Sigmoid colon (tissue), 7 donors: ENCODE data around the gene TBC1D22A. TPM values are rescaled to one million over a fixed set of nuclear protein-coding genes. Genes with fewer than 3 reads are reported as not detected.

Experiments used
- DNase-seq: peaks from one replicate; pipeline ENCODE4 v3.0.0-alpha.2; 2019
- H3K27ac ChIP-seq, 4 donors: fragments of 200-600 bp; sonication (generic); one replicate each; pipeline ENCODE4 v1.5.1; 2016 to 2019; ENCODE audit warnings: mild to moderate bottlenecking in 1 of 4
- H3K27me3 ChIP-seq, 3 donors: fragments of 200-600 bp; sonication (generic); one replicate each; pipeline ENCODE4 v1.5.1; 2019; ENCODE audit warnings: mild to moderate bottlenecking in 1 of 3
- H3K36me3 ChIP-seq, 4 donors: fragments of 200-600 bp; sonication (generic); one replicate each; pipeline ENCODE4 v1.5.1; 2016 to 2019
- H3K4me1 ChIP-seq, 4 donors: fragments of 200-600 bp; sonication (generic); one replicate each; pipeline ENCODE4 v1.5.1; 2017 to 2019
- H3K4me3 ChIP-seq, 4 donors: fragments of 200-600 bp; sonication (generic); one replicate each; pipeline ENCODE4 v1.5.1; 2017 to 2019; ENCODE audit warnings: mild to moderate bottlenecking in 2 of 4, moderate library complexity in 1 of 4
- H3K9me3 ChIP-seq, 4 donors: fragments of 200-600 bp in 3 of 4; sonication (generic) in 3 of 4; one replicate each; pipeline versions ENCODE4 v1.5.1 to v1.6.1; 2013 to 2019
- EP300 ChIP-seq, 4 donors: sonication (generic); formaldehyde crosslinking; IDR thresholded peaks; one replicate each; pipeline ENCODE4 v1.6.1; 2017; ENCODE audit warnings: antibody characterized with exemption in 4 of 4
- POLR2A ChIP-seq, 2 donors: fragments of 450-650 bp; IDR thresholded peaks; one replicate each; pipeline ENCODE4 v1.6.1; 2016; ENCODE audit warnings: antibody characterized with exemption in 2 of 2, mild to moderate bottlenecking in 2 of 2, moderate library complexity in 2 of 2
- POLR2AphosphoS5 ChIP-seq, 4 donors: sonication (generic); formaldehyde crosslinking; IDR thresholded peaks; one replicate each; pipeline ENCODE4 v1.6.1; 2017; ENCODE audit warnings: antibody characterized with exemption in 4 of 4
- whole genome bisulfite sequencing, 2 donors: extraction: QIAGEN DNeasy Blood & Tissue Kit; methylation state at CpG; one replicate each; pipeline ENCODE4 v1.1.7; 2013; 5-methylcytosine and 5-hydroxymethylcytosine counted together
- intact Hi-C: fragments of 100-400 bp; cut with DNase I; formaldehyde crosslinking; loops from one replicate; pipeline ENCODE4 v1.15.1; 2023
- polyA plus RNA-seq, 3 donors: library from polyadenylated mRNA; stranded (reverse); fragments of 200-250 nt; gene quantifications; one replicate each; pipeline ENCODE4 v1.2.3, GENCODE V29; 2013
- total RNA-seq, 4 donors: library from RNA; depleted of rRNA; stranded (reverse); fragments of >200 nt; gene quantifications; one replicate each; pipeline ENCODE4 v1.1.0, GENCODE V29; 2016
- TF ChIP-seq, protein P1 (sequence below), 4 experiments: fragments of 450-650 bp in 3 of 4; fragments of 200-600 bp in 1 of 4; IDR thresholded peaks; one replicate each; pipeline ENCODE4 v1.5.1; 2016 to 2019; ENCODE audit warnings: antibody characterized with exemption in 4 of 4, mild to moderate bottlenecking in 3 of 4, moderate library complexity in 2 of 4
- donor health status: healthy with polysubstance abuse.
- donor health status: Bipolar disorder and iron deficiency.
- donor health status: healthy.

The TBC1D22A gene
- total and polyA plus RNA-seq, 7 donors = 13.6 to 34.6 (median 14.3) TPM

DNA sequence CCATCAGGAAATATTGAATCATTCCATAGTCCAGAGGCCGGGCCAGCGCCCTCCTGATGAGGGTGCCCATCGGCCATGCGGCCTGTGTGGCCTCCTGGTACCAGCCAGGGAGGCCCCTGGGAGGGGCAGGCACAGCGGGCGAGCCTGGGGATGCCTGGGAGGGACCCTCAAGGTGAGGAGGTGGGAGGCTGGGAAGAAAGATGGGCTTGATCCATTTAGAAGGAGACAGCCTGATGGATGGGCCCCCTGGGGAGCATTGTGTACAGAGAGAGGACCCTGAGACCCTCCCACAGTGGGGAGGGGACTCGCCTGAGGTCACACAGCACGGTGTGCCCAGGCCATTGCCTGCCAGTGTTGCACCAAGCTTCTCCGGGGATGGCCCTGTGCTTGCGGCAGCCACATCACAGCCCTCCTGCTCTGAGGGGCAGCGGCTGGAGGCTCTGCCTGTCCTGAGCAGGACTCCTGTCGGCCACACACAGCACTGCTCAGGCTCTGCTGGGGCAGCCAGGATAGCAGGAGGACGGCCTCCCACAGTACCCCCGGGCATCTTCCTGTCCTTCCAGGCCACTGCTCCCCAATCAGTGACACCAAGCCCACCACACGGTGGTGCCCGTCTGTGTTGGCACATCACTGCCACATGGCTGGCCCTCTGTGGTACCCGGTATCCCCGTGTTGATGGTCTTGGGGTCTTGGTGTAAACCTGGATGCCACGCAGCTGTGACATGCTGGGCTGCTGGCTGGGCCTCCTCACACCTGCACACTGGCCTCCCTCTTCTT is 290.0 kb downstream of the TBC1D22A start:
- TF ChIP-seq POLR2A (IDR thresholded peaks at IDR 0.05) (no peak), POLR2AphosphoS5 (IDR thresholded peaks at IDR 0.05) (no peak), EP300 (IDR thresholded peaks at IDR 0.05) (no peak)
- TF ChIP-seq, protein P1, sequence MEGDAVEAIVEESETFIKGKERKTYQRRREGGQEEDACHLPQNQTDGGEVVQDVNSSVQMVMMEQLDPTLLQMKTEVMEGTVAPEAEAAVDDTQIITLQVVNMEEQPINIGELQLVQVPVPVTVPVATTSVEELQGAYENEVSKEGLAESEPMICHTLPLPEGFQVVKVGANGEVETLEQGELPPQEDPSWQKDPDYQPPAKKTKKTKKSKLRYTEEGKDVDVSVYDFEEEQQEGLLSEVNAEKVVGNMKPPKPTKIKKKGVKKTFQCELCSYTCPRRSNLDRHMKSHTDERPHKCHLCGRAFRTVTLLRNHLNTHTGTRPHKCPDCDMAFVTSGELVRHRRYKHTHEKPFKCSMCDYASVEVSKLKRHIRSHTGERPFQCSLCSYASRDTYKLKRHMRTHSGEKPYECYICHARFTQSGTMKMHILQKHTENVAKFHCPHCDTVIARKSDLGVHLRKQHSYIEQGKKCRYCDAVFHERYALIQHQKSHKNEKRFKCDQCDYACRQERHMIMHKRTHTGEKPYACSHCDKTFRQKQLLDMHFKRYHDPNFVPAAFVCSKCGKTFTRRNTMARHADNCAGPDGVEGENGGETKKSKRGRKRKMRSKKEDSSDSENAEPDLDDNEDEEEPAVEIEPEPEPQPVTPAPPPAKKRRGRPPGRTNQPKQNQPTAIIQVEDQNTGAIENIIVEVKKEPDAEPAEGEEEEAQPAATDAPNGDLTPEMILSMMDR (IDR thresholded peaks at IDR 0.05) = no peak
- Histone ChIP-seq H3K4me3 (no peak overlapping the region), H3K27me3 (no peaks in the 10 kb centered on the region), H3K4me1 (no peaks in the 10 kb centered on the region), H3K36me3 (no peaks in the 10 kb centered on the region), H3K27ac (no peak overlapping the region), H3K9me3 (no peaks in the 10 kb centered on the region)
- DNase-seq = no peak
- WGBS, 2 donors = 97% methylated on average over 19 of the region's 19 CpGs
- intact Hi-C loops = no loop called here

DNA sequence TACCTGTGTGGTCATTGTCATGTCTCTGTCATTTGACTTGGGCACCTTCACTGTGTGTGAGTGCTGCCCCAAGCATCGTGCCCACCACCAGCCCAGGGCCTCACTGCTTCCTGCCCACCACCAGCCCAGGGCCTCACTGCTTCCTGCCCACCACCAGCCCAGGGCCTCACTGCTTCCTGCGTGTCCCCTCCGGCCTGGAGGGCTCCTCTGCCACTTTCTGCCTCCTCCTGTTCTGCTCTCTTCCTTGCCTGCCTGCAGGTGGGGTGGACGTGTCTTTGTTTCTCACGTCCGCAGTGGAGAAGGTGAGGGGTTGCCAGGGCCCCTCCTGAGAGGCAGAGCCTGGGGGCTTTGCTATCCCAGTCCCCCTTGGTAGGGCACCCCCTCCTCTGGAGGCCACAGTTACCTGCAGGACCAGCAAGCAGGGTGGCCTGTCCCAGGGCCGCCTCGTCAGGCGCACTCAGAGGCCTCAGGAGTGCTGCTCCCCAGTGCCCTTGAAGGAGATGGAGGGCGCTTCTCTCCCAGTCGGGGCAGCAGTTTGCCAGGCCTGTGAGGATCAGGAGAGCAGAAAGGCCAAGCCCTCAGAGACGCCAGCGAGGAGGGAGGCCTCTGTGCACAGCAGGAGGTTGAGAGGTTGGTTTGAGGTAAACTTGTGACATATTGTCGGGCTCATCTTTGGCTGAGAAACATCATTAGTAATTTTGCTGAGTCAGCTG is 290.7 kb downstream of the TBC1D22A start:
- H3K4me3 ChIP-seq = no peak overlapping the region
- intact Hi-C loops = no loop called here
- 84 to 89% methylated on average over 14 of the region's 14 CpGs for whole genome bisulfite sequencing, 2 donors
- H3K27ac ChIP-seq = no peak overlapping the region
- H3K9me3 ChIP-seq = no peaks in the 10 kb centered on the region
- no peaks in the 10 kb centered on the region for H3K36me3 ChIP-seq
- H3K4me1 ChIP-seq = no peaks in the 10 kb centered on the region
- DNase-seq = no peak
- no peaks in the 10 kb centered on the region for H3K27me3 ChIP-seq
- TF ChIP-seq EP300 (IDR thresholded peaks at IDR 0.05) (no peak), POLR2AphosphoS5 (IDR thresholded peaks at IDR 0.05) (no peak), POLR2A (IDR thresholded peaks at IDR 0.05) (no peak)
- TF ChIP-seq, protein P1 (IDR thresholded peaks at IDR 0.05) = no peak

DNA sequence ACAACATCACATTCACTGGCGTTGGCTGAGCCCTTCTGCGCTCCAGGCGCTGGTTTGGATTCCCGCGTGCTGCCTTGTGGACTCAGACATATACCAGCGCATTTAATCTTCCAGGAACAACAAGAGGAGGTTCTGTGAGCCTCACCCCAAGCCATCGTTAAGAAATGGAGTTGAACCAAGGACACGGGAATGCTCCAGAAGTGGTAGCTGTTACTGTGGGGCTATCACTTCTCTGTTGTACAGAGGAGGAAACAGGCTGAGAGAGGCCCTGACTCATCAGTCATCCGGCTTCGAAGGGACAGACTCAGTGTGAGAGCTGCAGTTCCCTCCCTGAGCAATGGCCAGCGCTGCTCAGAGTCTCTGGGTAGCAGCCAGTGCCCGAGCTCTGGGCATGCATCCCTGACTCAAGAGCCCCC is 291.3 kb downstream of the TBC1D22A start:
- H3K27ac ChIP-seq = no peak overlapping the region
- intact Hi-C loops = no loop called here
- DNase-seq = no peak
- no peaks in the 10 kb centered on the region for H3K9me3 ChIP-seq
- no peak overlapping the region for H3K4me3 ChIP-seq
- no peaks in the 10 kb centered on the region for H3K36me3 ChIP-seq
- no peaks in the 10 kb centered on the region for H3K4me1 ChIP-seq
- no peaks in the 10 kb centered on the region for H3K27me3 ChIP-seq
- TF ChIP-seq POLR2AphosphoS5 (IDR thresholded peaks at IDR 0.05) (no peak), POLR2A (IDR thresholded peaks at IDR 0.05) (no peak), EP300 (IDR thresholded peaks at IDR 0.05) (no peak)
- TF ChIP-seq, protein P1 (IDR thresholded peaks at IDR 0.05) = no peak
- WGBS, 2 donors = 91% methylated on average over 12 of the region's 12 CpGs

DNA sequence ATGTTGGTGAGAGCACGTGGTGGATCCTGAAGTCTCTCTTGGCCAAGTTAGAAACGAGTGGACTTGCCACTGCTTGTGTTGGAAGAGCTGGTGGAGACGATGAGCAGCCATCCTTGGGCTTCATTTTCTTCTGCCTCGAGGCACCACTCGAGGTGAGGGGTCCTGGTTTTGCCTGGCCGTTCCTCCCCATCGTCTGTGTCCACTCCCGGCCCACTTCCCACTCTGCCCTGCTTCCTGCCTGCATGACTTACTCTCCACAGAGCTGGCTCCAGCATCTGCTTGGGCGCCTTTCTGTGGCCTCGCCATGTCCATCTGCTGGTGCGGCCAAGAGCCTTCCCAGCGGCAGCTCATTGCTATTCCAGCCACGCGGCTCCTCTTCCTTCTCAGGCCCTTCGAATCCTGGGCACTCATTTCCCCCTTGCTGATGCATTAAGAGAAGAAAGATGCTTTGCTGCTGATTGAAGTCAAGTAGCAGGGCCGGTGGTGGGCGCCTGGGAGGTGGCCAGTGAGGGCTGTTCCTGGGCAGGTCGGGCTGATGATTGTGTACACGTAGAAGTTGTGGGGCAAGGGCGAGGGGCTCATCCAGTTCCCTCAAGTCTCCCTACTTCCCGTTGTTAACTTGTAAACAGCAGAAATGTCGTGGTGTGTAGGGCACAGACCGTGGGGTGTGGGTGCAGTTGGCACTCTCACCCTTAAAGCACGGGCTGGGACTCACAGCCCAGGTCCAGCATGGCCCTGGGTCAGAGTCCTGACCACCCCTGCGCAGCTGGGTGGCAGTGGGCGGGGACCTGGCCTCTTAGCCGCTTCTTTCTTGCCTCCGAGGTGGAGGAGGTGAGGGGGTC is 292.0 kb downstream of the TBC1D22A start:
- Histone ChIP-seq H3K4me3 (no peak overlapping the region), H3K36me3 (no peaks in the 10 kb centered on the region), H3K27me3 (no peaks in the 10 kb centered on the region), H3K9me3 (no peaks in the 10 kb centered on the region), H3K4me1 (peaks cover 0 to 5% (median 0%) of the 10 kb centered on the region in 4 donors), H3K27ac (no peak overlapping the region)
- no peak for TF ChIP-seq EP300 (IDR thresholded peaks at IDR 0.05)
- TF ChIP-seq, protein P1 (IDR thresholded peaks at IDR 0.05) = no peak
- no peak for TF ChIP-seq POLR2AphosphoS5 (IDR thresholded peaks at IDR 0.05)
- TF ChIP-seq POLR2A (IDR thresholded peaks at IDR 0.05) = no peak
- no peak for DNase-seq
- intact Hi-C loops = no loop called here
- 97% methylated on average over 28 of the region's 28 CpGs for WGBS, 2 donors
